NCI-H446 treated with DMSO at 0.1 percent for 48 hours (cell line): ENCODE data around the gene KDM4B.

Experiments used
- DNase-seq: peaks from one replicate; lab custom pipeline; 2025; lab: John Stamatoyannopoulos, UW

Gene KDM4B

DNA sequence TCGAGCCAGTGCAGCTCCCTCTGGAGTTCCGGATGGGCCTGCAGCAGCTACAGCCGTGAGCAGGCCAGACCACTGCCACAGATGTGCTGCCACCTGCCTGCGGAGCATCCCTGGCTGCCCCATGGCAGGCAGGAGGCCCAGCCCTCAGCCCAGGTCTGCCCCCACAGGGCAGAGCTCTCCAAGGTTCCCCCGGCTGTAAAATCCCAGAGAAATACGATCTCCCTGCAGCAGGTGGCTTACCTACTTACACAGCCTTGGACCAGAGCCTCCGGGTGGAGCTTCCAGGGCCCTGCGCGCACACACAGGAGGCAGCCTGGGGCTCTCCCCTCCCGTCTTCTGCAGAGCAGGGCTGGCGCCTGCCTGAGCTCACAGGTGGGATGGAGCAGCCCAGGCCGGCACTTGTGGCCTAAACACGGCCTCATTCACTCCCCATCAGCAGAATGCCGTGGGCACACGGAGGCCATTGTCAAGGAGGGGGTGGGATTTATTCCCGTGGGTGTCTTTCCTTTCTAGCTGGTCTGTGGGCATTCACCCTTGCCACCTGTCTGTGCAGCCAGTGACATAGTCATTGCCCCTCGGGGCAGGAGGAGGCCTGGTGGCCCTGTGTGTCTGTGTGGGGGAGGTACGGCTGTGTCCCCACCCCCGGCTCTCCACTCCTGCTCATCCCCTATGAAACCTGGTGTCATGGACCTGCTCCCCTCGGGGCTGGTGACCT lies 118.0 kb downstream of the KDM4B start:
- no peak for DNase-seq

DNA sequence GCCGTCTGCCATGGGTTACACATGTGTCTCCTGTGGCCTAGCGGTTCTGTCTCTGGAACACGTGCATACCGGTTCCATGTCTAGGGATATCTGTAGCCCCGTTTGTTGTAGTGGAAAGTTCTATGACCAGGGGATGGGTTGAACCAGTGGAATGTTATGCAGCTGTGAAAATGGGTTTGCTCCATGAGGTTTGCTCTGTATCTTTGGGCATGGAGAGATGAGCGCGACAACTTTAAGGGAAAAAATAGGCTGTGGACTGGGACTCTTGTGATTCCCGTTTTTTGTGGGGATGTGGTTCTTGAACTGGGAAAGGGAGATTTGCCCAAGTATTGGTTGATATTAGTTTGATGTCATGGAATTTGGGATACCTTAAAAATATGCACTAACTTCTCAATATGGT lies 120.4 kb downstream of the KDM4B start:
- DNase-seq: no peak

DNA sequence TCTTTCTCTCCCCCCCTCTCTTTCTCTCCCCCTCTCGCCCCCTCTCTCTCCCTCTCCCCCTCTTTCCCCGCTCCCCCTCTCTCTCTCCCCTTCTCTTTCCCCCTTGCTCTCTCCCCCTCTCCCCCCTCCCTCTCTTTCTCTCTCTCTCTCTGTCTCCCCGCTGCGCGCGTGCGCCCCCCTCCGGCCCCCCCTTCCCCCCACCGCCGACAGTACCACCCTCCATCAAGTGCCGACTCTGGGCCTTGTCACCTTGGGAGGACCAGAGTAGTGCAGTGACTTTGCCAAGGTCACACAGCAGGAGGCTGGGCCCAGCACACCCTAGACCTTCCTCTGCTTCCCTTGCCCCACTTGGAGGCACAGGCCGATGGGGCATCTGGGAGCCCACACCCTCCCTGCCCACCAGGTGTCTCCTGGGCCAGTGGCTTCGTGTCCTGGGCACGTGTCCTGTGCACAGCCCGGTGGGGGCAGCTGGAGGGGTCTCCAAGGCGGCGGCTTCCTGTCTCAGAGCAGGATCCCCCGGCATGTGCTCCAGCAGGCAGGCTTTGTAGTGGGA lies 121.6 kb downstream of the KDM4B start:
- no peak for DNase-seq

DNA sequence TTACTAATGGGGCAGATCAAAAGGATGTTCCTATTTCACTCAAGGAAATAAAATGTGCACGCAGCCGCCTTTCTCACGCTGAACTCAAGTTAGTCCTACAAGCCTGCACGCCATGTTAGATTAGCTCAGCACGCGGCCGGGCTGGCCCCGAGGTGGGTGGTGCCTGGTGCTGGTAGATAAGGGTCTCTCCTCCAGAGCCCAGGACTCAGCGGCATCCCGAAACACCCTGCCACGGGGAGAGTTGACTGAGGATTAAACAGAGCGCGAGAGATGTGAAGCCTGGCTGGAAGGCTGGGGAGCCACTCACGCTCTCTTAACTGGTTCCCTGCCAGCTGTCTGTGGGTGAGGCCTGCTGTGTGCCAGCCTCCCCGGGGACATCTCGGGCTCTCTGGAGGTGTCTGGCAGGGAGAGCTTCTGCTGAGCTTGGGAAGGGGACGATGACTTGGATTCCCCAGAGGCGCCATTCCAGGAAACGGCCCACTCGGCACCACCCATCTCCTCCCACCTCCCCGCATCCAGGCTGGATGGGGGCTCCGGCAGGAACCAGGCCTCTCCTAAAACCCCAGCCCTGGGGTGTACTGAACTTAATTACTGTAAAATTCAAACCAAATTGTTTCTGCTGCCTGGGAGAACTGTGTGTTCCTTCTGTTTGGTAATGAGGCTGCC lies 122.2 kb downstream of the KDM4B start:
- DNase-seq: no peak

DNA sequence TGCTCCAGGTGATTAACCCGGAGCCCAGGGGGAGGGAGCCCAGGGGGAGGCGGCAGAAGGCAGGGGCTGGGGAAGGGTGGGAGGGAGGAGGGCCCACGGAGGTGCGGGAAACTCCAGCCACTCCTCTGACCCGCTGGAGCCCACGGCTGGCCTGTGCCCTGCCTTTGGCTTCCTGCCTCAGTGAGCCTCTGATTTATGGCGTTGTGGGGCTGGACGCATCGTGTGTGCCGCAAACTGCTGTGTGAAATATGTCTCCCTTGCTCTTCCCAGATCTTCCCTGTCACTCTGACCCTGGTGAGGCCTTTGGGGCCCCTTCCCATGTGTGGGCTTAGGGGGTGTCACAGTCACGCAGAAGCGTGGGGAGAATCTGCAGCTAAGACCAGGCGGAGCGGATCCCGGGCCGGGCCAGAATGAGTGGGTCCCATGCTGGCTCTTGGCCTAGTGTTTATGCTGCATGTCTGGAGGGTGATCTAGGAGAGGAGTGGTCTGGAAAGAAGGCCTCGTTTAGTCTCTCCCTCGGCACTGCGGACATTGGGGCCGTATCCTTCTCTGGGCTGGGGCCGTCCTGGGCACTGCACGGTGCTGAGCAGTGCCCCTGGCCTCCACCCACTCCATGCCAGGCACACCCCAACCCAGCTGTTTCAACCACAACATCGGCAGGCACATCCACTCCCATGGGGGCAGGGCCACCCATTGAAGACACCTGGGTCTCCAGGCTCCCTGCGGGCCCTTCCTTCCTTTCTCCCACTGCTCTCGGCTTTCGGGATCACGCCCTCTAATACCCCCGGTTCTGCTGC lies 123.0 kb downstream of the KDM4B start:
- DNase-seq: no peak

DNA sequence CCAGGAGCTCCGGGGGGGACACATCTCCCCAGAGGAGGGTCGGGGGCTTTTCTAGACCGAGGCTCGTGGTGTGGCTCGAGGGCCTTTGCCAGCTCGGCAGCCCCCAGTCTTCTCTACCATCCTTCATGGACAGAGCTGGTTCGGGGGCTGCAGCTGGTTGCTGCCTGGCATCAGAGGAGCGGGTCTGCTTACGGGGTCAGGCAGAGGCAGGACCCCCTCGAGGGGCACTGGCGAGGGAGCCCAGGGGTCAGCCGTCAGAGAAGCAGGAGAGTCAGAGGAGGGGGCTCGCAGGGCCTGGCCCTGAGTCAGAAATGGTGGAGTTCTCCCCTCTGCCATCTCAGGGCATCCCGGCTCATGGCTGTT lies 123.5 kb downstream of the KDM4B start:
- no peak for DNase-seq

DNA sequence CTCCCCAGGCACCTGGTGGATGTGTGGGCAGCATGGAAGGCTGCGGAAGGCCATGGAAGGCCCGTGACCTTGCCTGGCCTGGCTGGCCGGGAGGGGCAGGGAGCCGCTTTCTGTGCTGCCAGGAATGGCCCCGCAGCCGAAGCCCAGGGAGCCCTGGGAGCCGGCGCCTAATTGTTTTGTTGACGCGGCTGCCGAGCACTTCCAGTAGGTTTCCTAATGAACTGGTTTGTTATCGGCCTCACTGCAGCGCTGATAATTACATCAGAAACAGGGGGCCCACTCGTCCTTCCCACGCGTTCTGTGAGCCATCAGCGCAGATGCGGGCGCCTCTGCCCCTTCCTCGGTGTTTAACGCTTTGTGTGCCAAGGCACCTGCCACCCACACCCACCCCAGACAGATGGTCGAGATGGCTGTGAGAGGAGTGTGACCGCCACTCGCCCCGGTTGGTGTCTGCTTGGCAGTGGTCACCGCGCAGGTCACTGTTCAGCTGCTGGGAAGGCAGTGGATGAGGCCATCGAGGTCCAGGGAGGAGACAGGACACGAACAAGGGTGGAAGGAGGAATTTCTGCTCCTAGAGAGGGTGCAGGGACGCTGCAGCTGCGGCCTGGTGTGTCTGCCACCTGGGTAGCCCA lies 124.5 kb downstream of the KDM4B start:
- no peak for DNase-seq

DNA sequence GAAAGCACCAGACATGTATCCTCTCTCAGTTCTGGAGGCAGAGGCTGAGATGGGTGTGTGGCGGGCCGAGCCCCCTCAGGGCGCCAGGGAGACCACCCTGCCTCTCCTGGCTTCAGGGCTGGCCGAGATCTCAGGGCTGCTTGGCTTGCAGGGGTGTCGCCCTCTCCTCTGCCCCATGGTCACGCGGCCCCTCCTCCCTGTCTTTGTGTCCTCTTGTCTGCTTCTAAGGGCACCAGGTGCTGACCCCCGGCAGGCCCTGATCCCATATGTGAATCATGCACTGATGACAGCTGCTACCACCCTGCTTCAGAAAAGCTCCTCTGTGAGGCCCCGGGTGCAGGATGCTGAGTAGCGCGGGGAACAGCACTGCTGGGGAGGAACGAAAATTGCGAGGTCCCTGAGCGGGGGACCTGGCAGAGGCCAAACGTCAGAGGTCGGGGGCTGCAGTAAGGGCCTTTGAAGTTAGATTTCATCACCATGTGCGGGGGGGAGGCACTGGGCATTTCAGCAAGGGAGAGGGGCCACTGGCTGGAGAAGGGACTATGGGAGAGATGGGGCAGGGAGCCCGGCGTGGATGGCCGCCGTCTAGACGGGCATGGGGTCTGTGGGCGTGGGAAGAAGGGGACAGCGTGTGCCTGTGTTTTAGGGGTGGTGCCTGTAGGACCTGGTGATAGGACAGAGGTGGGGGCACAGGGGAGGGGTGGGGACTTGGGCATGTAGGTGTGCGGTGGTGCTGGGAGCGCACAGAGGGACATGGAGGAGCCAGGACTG lies 125.2 kb downstream of the KDM4B start:
- no peak for DNase-seq

DNA sequence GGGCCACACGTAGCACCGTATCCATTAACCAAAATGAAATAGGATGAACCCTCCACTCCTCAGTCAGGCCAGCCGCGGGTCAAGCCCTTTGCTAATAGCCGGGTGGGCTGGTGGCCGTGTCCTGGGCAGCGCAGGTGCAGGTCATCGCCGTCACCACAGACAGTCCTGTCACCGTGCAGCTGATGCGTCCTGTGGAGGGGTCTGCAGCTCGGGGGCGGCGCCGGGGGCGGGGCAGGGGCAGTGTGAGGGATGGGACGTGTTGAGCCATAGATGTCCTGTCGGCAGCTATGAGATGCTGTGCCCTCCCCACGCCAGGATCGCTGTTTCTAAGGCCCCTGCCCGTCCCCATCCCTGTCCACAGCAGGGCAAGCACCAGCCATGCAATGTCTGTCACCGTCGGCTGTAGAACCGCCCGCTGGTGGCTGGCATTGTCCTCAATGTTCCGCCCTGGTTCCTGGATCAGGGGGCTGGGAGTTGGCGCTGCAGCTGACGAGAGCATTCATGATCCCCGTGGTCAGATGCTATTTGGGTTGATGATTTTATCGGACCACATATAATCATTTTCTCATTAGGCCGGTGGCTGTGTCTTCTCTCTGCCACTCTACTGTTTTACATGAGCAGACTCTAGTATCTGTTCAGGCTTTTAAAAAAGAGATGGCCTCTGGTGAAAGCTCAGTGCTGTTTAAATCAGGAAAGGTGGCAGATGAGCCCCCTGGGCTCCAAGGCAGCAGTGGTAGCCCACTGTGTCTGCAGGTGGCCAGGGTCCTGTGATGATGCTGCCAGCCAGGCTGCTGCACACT lies 126.1 kb downstream of the KDM4B start:
- DNase-seq: no peak

DNA sequence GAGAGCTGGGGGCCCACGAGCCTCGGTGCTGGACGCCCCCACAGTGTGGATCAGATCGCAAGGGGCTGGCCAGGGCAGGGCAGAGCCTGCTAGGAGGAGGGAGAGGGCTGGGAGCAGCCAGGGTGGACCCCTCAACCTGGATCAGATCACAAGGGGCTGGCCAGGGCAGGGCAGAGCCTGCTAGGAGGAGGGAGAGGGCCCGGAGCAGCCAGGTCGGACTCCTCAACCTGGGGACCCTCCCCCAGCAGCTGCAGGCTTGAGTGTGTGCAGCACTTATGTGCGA lies 126.6 kb downstream of the KDM4B start:
- no peak for DNase-seq

DNA sequence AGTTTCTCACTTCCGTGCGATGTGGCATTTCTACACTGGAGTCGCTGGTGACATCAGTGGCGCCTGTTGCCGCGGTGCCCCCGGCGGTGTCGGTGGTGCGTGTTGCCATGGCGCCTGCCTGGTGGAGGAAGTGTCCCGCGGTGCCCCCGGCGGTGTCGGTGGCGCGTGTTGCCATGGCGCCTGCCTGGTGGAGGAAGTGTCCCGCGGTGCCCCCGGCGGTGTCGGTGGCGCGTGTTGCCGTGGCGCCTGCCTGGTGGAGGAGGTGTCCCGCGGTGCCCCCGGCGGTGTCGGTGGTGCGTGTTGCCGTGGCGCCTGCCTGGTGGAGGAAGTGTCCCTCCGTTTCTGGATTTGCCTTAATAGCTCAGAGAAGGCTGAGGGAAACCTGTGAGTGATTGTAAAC lies 127.6 kb downstream of the KDM4B start:
- no peak for DNase-seq

DNA sequence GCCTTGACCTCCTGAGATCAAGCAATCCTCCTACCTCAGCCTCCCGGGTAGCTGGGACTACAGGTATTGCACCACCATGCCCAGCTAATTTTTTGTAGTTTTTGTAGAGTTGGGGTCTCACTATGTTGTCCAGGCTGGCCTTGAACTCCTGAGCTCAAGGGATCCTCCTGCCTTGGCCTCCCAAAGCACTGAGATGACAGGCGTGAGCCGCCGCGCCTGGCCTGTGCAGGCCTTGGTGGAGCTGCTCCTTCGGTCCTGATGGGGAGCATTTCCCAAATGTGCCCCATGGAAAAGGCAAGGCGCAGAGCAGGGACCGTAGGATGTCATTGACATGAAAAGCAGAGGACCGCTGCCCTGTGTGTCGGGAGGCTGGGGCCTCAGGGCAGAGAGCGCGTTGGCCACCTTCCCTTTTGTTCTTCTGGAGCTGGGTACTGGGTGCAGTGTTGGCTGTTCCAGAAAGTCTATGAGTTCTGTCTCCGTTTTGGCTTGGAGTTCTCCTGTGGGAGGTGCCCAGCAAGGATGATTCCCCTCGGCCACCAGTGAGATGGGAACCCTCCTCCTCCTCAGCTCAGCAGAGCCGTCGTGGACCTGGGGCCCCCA lies 128.5 kb downstream of the KDM4B start:
- no peak for DNase-seq

DNA sequence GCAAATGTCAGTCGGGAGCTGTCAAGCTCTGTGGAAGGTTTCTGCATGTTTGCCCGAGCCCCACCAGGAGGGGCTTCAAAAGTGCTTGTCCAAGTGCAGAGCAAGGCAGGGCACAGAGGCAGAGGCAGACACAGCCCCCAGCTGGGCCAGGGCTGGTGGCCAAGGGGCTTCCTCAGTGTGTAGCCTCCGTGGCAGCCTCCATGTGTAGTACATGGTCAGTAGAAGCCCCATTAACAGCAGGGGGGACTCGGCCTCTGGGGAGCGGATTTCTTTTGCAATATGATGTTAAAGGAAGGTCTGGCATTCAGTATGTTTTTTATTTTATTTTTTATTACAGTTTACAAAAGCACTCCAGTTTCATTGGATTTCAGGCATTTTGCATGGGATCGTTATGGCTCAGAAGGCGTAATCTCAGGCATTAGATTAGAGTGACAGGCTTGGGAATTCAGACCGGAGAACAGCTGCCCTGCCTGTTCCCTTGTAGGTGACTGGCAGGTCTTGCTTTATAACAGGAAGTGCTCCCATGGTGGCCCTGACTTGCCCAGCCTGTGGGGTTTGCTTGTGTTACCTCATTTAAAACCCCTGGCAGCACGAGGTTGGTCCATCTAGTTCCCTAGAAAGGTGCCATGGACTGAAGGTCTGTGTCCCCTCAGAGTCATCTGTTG lies 129.2 kb downstream of the KDM4B start:
- no peak for DNase-seq

DNA sequence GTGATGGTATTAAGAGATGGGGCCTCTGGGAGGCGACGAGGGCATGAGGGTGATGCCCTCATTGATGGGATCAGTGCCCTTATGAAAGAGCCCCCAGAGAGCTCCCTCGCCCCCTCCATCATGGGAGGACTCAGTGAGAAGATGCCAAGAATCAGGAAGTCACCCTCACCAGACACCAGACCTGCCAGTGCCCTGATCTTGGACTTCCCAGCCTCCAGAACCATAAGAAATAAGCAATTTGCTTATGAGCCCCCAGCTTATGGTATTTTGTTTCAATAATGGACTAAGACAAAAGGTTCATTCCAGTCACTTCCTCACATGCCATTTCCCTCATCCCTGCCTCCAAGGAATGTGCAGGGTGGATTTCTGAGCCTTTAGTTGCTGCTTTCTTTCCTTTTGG lies 129.7 kb downstream of the KDM4B start:
- no peak for DNase-seq

DNA sequence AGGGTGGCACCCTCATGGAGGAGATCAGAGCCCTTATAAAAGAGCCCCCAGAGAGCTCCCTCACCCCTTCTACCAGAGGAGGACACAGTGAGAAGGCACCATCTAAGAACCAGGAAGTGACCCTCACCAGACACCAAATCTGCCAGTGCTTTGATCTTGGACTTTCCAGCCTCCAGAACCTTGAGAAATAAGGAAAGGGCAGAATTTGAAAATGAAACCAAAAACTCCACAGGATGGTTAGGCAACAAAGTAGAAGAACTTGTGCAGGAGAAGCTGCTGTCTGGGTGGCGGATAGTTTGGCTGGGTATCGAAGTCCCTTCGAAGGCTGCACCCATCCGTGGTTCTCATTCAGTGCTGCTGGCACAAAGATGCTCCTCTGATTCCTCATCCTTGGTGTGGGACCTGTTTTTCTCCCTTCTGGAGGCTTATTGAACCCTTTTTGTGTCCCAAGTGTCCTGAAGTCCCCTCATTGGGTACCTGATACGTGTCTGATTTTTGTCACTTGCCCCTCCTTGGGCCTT lies 130.8 kb downstream of the KDM4B start:
- no peak for DNase-seq

DNA sequence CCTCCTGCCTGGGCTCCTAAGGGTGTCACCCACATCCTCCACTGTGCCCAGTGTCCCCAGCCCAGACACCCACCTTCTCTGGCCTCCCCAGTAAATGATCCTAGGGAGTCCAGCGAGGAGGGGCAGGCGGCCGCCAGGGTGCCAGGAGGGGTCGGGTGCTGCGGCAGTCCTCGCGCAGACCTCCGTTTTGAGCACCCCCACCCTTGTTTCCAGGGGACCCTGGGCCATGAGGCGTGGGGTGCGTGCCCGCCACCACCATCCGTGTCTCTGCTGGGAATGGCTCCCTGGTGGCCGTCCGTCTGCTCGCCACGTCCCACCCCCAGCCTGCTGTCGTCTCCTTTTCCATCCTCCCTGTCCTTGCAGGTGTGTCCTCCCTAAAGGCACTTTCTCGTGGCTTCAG lies 133.0 kb downstream of the KDM4B start:
- DNase-seq: no peak

DNA sequence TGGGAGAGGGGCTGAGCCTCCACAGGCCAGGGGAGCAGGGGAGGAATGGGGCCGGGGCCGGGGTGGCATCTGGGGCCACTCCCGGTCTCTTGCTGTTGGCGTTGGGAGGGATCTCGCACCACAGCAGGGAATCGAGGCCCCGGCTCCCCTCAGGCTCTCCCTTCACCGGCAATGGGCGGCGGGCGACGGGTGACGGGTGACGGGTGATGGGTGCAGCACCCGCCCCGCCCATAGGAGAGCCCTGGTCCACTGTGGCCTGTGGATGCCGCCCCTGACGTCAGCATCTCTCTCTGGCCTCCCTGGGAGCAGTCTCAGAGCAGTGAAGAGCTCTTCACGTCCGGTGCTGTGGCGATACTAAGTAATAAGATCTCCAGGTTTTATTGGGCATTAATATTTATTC lies 133.6 kb downstream of the KDM4B start:
- no peak for DNase-seq

DNA sequence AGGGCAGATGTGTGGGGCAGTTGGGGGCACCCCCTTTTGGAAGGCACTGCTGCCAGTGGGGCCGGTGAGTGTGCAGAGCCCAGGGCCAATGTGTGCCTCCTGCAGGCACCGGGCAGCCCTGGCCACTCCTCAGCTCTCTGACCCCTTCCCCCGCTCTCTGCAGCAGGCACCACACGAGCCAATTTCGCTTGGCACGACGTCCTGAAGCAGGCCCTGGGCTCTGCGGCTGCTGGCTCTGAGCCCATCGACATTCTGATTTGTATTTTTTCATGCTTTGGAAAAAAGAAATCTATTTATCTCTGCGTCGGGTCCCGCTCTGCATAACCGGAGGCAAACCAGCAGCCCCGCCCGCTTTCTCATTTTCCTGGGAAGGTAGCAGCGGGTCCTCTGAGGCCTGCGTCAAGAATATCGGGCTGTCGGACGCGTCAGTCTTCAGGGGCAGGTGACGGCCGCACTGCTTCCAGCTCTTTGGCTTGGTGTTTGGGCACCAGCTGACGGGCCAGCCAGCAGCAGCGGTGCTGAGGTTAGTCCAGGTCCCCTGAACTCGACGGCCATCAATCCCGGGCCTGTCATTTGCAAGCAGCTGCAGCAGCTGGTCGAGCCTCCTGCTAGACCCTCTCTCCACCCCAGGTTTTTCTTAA lies 134.3 kb downstream of the KDM4B start:
- peak; percentile 73 for DNase-seq

DNA sequence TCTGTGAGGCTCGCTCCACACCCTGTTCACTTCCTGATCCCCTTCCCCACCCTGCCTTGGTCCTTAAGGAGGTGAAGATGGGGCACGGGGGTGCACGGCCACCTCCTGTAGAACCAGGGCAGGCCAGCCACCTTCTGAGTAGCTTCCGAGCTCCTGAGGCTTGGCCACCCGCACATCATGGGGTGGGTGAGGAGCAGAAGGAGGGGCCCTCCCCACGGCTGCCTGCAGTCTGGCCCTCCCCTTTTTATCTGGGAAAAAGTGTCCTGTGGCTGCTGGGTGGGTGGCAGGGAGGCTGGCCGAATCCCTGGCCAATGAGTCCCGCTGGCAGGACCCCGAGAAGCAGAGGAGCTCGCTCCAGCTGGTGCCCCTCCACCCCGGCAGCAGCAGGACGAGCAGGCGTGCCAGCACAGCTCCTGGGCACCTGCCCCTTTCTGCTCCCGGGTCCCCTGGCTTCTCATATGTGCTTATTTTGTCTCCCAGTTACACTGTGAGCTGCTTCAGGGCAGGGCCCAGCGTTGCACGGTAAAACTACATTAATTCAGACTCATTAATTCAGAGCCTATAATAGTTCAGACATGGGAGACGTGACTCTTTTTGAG lies 135.0 kb downstream of the KDM4B start:
- peak; percentile 63 for DNase-seq
